Urinary bladder (tissue), 4 donors: ENCODE measurements around the gene RGPD5. TPM values are rescaled to one million over a fixed set of nuclear protein-coding genes. Genes with fewer than 3 reads are reported as not detected.
"Not testable (repeated sequence)": the region's sequence is repeated elsewhere in the genome, so short reads cannot be mapped to it uniquely, and the experiment has no call there.

Experiments used
- DNase-seq: peaks from one replicate; pipeline ENCODE4 v3.0.0-alpha.2; 2015; ENCODE audit errors: extremely low spot score
- H3K27ac ChIP-seq: one replicate; pipeline ENCODE4 v1.5.1; 2013; ENCODE audit warnings: low read depth, mild to moderate bottlenecking, moderate library complexity
- H3K36me3 ChIP-seq: one replicate; pipeline ENCODE4 v1.6.1; 2013; ENCODE audit warnings: mild to moderate bottlenecking, moderate library complexity; ENCODE audit not compliant: insufficient read depth
- H3K4me1 ChIP-seq: one replicate; pipeline ENCODE4 v1.6.1; 2013; ENCODE audit warnings: mild to moderate bottlenecking, moderate library complexity; ENCODE audit not compliant: insufficient read depth
- H3K4me3 ChIP-seq: one replicate; pipeline ENCODE4 v1.5.1; 2013; ENCODE audit warnings: low read depth, low read length
- WGBS: extraction: QIAGEN DNeasy Blood & Tissue Kit; methylation state at CpG from one replicate; pipeline ENCODE4 v1.1.7; 2013; 5-methylcytosine and 5-hydroxymethylcytosine counted together
- polyA plus RNA-seq: library from polyadenylated mRNA; stranded (reverse); fragments of 200-250 nt; gene quantifications from one replicate; pipeline ENCODE4 v1.2.3, GENCODE V29; 2013
- total RNA-seq: library from RNA; depleted of rRNA; stranded (reverse); fragments of >200 nt; gene quantifications from one replicate; pipeline ENCODE4 v1.2.3, GENCODE V29; 2014
- donor health status: healthy with polysubstance abuse.
- donor health status: healthy.

Gene RGPD5
- total and polyA plus RNA-seq, 2 donors = 11.2 to 125 TPM

DNA sequence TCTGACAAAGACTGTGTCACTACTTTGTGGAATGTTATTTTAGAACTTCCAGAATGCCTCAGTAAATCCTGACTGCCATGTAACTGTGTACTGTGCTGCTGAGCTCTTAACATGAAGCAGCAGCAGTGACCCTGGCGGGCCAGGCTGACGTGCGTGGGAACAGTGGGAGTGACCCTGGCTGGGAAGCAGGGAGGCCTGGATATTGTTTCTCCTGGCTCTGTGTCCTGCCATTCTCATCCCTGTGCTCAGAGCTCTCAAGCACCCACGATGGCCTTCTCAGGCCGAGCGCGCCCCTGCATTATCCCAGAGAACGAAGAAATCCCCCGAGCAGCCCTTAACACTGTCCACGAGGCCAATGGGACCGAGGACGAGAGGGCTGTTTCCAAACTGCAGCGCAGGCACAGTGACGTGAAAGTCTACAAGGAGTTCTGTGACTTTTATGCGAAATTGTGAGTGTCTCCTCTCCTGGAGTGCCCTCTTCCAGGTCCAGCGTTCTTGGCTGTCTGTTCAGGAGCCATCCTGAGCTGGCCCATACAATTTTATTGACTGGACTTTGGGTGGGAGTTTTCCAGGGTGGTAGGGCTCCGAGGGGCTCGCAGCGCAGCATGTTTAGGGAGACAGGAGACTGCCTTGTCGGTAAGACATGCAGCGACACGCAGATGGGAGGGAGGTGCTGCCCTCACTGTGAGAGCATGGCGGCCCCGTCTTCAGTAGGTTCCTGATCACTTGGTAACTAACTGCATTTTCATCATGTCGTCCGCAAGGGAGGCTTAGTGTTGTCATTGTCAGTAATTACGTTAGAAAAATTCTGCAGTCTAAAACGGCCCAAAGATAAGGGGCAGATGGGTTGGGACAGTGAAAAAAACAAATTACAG is 104.6 kb downstream of the RGPD5 start, which contains the start of gene LIMS3:
LIMS3 (plus strand) TSS at position 227 of the 875 bp plus-strand sequence; CDS start at position 268, 41 bp downstream.
- not testable (repeated sequence) for DNase-seq, H3K4me3 ChIP-seq, H3K4me1 ChIP-seq, H3K36me3 ChIP-seq, H3K27ac ChIP-seq
- no CpG with 5 or more reads among the region's 28 CpGs for WGBS

DNA sequence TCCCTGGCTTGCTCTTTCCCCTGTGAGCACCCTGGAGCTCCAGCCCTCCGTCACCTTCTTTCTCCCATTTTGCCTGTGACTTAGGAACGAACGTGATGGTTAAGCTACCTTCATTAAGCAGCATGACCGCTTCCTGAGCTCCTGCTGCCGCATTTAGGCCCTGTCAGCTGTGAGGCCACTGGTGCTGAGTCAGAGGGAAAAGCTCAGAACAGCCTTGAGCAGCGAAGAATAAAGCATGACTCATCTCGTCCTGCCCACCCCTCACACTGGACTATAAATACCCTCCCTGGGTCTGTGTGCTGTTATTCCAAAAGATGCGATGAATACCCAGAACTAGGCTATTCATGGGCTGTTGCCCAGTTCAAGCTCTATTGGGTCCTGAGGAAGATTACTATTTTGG is 111.7 kb downstream of the RGPD5 start:
- WGBS = no CpG with 5 or more reads among the region's 8 CpGs
- H3K27ac ChIP-seq, H3K4me3 ChIP-seq, DNase-seq, H3K36me3 ChIP-seq, H3K4me1 ChIP-seq: not testable (repeated sequence)

Other genes starting within 250 kb of the RGPD5 start
- gene SEPTIN10, start 180.3 kb upstream of the RGPD5 start, total RNA-seq = 140 TPM
- gene SEPTIN10, start 180.3 kb upstream of the RGPD5 start, polyA plus RNA-seq = 90.2 TPM
- gene SOWAHC, start 179.9 kb upstream of the RGPD5 start, total RNA-seq = 28.2 TPM
- gene SOWAHC, start 179.9 kb upstream of the RGPD5 start, polyA plus RNA-seq = 13.9 TPM
- 13.5 TPM for gene LIMS3, start 104.4 kb downstream of the RGPD5 start, total RNA-seq
- 1.1 TPM for gene LIMS3, start 104.4 kb downstream of the RGPD5 start, polyA plus RNA-seq